Dedifferentiated amniotic fluid mesenchymal stem cell (primary cell): ENCODE data around the gene SF3B4.
A peak's percentile ranks its signal among the peaks of the same experiment; 100 is the strongest.
"Not testable (repeated sequence)": the region's sequence is repeated elsewhere in the genome, so short reads cannot be mapped to it uniquely, and the experiment has no call there.

Experiments used
- DNase-seq: peaks from one replicate; pipeline ENCODE4 v3.0.0-alpha.2; 2016; ENCODE audit errors: extremely low spot score

SF3B4 gene

GRCh38 chr1:149888247-149888998 lies 39.2 kb downstream of the SF3B4 start:
- peak; percentile 86 for DNase-seq

DNA sequence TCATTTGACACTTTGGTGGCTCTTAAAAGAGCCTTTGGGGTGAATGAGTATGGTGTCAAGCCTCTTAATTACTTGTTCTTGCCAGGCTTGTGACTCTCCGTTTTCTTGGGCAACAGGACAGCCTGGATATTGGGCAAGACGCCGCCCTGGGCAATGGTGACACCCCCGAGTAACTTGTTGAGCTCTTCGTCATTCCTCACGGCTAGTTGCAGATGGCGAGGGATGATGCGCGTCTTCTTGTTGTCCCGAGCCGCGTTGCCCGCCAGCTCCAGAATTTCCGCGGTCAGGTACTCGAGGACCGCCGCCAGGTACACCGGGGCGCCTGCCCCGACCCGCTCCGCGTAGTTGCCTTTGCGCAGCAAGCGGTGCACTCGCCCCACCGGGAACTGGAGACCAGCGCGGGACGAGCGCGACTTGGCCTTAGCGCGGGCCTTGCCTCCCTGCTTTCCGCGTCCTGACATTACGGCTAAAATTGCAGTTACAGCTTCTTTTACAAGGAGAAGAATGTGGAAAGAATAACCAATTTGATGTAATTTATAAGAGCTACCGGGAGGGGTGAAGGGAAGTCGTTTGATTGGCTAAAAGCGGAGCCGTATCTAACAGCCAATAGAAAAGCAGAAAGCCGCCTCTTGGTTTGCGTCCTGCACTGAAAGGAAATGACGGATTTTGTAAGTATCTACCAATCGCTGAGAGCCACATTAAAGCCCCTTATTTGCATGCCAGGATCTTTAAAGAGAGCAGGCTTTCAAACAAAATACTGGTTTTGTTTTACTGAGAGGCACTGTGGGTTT lies 40.0 kb downstream of the SF3B4 start:
- DNase-seq = peak; percentile 99

- not testable (repeated sequence) for DNase-seq
Measured at GRCh38 chr1:149887196-149887455, 40.5 kb downstream of the SF3B4 start.

- peak; percentile 99 for DNase-seq
Measured at GRCh38 chr1:149886396-149887195, 41.0 kb downstream of the SF3B4 start.

GRCh38 chr1:149886121-149886395 lies 41.5 kb downstream of the SF3B4 start:
- not testable (repeated sequence) for DNase-seq

DNA sequence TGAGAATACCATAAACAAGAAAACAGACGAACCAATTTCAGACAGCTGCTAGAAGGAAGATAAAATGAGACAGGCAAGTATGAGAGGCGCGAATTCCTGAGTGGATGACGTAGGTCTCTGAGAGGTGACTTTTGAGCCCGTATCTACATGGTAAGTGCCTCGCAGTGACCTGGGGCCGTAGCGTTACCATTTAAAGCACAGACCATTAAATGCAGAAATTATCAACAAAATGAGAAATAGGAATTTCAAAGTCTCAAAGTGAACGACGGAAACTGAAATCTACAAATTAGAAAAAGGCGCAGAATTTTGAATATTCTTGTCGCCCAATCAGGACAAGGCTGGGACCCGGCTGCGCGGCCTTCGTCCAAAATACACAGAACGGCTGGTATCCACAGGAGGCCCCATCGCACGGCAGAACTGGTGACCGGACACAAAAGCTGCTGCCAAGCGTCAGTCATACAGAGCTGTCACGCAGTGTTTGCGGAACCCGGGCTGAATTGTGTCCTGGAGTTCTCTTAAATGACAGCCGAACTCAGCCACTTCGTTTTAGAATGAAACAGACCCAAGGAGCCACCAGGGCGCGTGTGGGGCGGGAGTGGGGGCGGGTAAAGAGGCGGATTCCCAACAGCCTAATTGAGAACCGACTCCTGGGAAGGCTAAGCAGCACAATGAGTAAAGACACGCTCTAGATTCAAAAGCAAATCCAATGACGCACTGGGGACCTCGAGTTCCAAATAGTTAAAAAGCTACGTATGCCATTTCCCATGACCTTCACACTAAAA lies 42.1 kb downstream of the SF3B4 start:
- peak; percentile 86 for DNase-seq

DNA sequence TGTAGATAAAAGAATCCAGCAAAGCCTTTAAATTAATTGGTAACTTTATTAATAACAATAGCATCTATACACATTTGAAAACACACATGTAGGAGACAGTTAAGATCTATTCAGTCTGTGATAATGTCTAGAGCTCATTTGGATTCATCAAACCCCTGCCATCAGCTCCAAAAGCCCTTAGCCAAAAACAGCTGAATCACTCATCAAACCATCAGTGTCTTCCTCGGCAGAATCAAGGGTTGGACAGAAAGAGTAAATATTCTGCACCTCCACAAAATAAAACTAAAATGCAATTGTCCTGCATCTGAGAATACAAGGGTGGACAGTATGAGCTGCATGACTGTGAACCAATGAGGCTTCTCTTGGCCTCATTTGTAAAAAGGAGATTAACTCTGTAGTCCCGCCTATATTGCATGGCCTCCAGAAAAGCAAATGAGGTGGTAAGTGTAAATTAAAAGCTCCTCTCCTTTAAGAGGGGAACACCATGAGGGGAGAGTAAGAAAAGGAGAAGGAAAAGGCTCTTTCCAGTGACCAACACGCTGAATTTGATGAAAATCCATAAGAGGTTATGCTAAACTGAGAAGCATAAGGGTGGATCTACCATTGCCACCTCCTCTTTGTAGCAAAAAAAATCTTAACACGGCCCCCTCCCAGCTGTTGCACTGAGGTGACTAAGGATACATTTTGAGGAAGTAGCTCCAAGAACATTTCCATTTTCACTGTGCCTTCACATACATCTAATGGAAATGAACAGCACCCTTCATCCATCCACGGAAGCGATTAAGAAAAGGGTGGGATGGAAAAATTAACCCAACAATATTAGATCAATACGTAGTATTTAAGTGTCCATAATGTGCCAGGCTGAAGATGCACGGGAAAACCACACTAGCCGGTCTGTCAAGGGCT lies 42.9 kb downstream of the SF3B4 start:
- no peak for DNase-seq

DNA sequence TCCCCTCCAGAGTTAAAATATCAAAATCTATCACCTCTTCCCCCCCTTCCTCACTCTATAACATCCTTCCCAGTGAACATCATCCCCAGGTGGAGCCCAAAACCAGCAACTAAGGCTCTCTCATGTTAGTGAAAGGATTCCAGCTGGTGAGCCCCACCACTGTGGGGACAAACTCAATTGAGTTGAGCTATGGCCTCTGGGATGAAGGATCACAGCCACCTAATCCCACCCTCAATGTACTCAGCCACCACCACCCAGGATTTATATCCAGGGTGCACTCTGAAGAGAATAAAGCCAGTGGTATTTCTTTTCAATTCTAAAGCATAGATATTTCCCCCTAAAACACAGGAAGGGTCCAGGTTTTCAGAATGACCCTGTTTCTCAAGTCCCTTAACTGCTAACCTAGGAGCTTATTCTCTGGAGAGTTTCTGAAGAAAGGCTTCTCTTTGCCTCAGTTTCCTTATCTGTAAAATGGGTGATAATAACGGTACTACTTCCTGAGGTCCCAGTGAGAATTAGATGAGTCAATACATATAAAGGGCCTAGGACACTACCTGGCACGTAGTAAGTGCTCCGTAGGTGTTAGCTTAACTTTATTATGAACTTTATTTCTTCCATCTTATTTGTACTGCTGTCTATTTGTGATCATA lies 43.9 kb downstream of the SF3B4 start:
- DNase-seq = no peak

GRCh38 chr1:149881876-149882275 lies 45.7 kb downstream of the SF3B4 start:
- no peak for DNase-seq

DNA sequence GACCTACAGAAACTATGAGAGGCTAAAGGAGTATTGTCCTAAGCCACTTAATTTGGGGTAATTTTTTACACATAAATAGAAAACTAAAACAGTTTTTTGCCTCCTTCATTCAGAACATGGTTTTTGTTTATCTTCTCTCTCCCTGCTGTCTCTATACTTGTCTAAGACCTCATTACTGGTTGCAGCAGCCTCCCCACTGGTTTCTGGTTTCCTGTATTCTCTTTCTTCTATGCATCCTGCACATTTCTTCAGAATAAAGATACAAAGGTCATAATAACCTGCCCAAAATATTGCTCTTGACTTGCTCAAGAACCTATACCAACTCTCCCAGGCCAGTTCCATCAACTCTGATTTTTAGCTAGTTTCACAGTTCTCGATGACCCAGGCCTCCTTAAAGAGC lies 48.0 kb downstream of the SF3B4 start:
- no peak for DNase-seq

DNA sequence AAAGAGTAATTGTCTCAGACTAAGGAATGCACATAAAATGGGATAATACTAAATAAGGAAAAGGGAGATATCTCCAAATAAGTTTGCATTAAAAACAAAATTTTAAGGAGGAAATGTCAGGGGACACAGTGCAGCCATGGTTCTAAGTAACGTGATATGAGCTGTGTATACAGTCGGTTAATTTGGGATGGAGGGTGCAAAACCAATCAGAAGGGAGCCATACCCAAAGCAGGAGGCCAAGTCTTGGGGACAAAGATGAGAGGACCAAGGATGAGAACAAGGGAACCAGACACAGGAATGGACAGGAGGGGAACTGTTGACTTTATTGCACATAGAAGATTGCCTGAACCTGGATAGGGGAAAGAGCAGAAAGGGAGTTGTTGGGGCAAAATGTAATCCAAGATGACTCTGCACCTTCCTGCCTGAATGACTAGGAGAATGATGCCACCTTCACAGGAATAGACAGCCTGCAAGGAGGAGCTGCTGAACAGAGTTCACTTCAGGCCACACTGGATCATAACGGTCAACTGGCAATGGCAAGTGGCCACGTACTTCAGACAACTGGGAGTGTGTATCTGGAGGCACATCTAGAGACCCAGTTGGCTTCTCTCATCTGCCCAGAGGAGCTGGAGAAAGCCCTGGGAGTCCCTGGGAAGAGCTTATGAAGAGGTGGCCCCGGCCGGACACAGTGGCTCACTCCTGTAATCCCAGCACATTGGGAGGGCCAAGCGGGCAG lies 50.2 kb downstream of the SF3B4 start:
- no peak for DNase-seq
